Measurements from ENCODE around the gene PQBP1.

The PQBP1 gene

GRCh38 chrX:48902135-48902534 lies 4.4 kb downstream of the PQBP1 start:
- DNase-seq (ENCODE audit: low spot score): no peak

GRCh38 chrX:48902776-48903175 lies 5.0 kb downstream of the PQBP1 start:
- DNase-seq (ENCODE audit: low spot score): no peak

- no peak for DNase-seq (ENCODE audit: low spot score)
These were observed 5.6 kb downstream of the PQBP1 start for GRCh38 chrX:48903290-48903689.

- no peak for DNase-seq (ENCODE audit: low spot score)
These were observed 6.5 kb downstream of the PQBP1 start for GRCh38 chrX:48904180-48904579.

GRCh38 chrX:48904626-48905025 lies 6.9 kb downstream of the PQBP1 start:
- DNase-seq (ENCODE audit: low spot score): no peak

- DNase-seq (ENCODE audit: low spot score): no peak
These were observed 7.5 kb downstream of the PQBP1 start for GRCh38 chrX:48905090-48905790.

GRCh38 chrX:48908600-48908999 lies 10.9 kb downstream of the PQBP1 start:
- no peak for DNase-seq (ENCODE audit: low spot score)

GRCh38 chrX:48909703-48910294 lies 12.1 kb downstream of the PQBP1 start:
- no peak for DNase-seq (ENCODE audit: low spot score)

GRCh38 chrX:48910926-48911411 lies 13.2 kb downstream of the PQBP1 start:
- no peak for DNase-seq (ENCODE audit: low spot score)

GRCh38 chrX:48911412-48912182 lies 13.9 kb downstream of the PQBP1 start, which contains the start of gene SLC35A2:
TSS of gene SLC35A2 (minus strand) at chrX:48911646. CDS start at chrX:48911636, 10 bp downstream.
- DNase-seq (ENCODE audit: low spot score): peak; percentile 83

- no peak for DNase-seq (ENCODE audit: low spot score)
These were observed 16.1 kb downstream of the PQBP1 start for GRCh38 chrX:48913605-48914366.

GRCh38 chrX:48914593-48915493 lies 17.1 kb downstream of the PQBP1 start:
- DNase-seq (ENCODE audit: low spot score): no peak

GRCh38 chrX:48917139-48918001 lies 19.6 kb downstream of the PQBP1 start:
- peak; percentile 96 for DNase-seq (ENCODE audit: low spot score)

- DNase-seq (ENCODE audit: low spot score): no peak
These were observed 20.5 kb downstream of the PQBP1 start for GRCh38 chrX:48918301-48918642.

GRCh38 chrX:48918643-48919340 lies 21.1 kb downstream of the PQBP1 start, which contains the start of gene PIM2:
TSS of gene PIM2 (minus strand) at chrX:48919024. CDS start at chrX:48918834, 190 bp downstream.
- DNase-seq (ENCODE audit: low spot score): peak; percentile 94

- no peak for DNase-seq (ENCODE audit: low spot score)
These were observed 21.7 kb downstream of the PQBP1 start for GRCh38 chrX:48919360-48919841.

GRCh38 chrX:48919947-48920717 lies 22.4 kb downstream of the PQBP1 start:
- DNase-seq (ENCODE audit: low spot score): peak; percentile 83

- DNase-seq (ENCODE audit: low spot score): no peak
These were observed 23.0 kb downstream of the PQBP1 start for GRCh38 chrX:48920718-48921104.
